ENCODE measurements around the gene CREB1. TPM values are rescaled to one million over a fixed set of nuclear protein-coding genes. Genes with fewer than 3 reads are reported as not detected.

The CREB1 gene
- polyA plus RNA-seq, 1 of the 3 experiments (the other 2 are of a cell fraction): 14.5 TPM

GRCh38 chr2:207483066-207483465 is 46.7 kb upstream of the CREB1 start:
- Histone ChIP-seq H3K4me3 (ENCODE audit: low read depth in 2 of 2, low read length in 1 of 2) (no peak overlapping the region), H3K36me3 (replicated peaks in 1 of 2; ENCODE audit: control insufficient read depth in 1 of 2, insufficient read depth in 2 of 2, low read length in 1 of 2) (no peaks in the 10 kb centered on the region), H3K9ac (no peak overlapping the region), H3K9me2 (no peaks in the 10 kb centered on the region), H3K79me2 (ENCODE audit: insufficient read depth) (no peaks in the 10 kb centered on the region), H3K4me1 (ENCODE audit: control insufficient read depth in 1 of 2, insufficient read depth in 2 of 2, low read depth in 1 of 2, low read length in 1 of 2) (peaks cover under 1 to 3% of the 10 kb centered on the region in 2 experiments; a peak in 1 of 4 replicates), H3K27me3 (ENCODE audit: insufficient read depth) (no peaks in the 10 kb centered on the region), H3F3A (replicated peaks; ENCODE audit: insufficient read depth) (peaks cover 13% of the 10 kb centered on the region), H3K9me3 (no peaks in the 10 kb centered on the region), H4K20me1 (ENCODE audit: insufficient read depth) (no peaks in the 10 kb centered on the region), H2AFZ (ENCODE audit: low read depth) (no peak overlapping the region), H3K27ac (ENCODE audit: low read depth in 2 of 2, low read length in 1 of 2) (no peak overlapping the region; a peak in 1 of 4 replicates), H3K4me2 (no peak overlapping the region)
- TF ChIP-seq TAF1 (IDR thresholded peaks at IDR 0.05; ENCODE audit: borderline replicate concordance, low read depth, low read length) (no peak), TCF12 (IDR thresholded peaks at IDR 0.05) (no peak), FOXM1 (IDR thresholded peaks at IDR 0.05; ENCODE audit: low read depth) (no peak), ELF1 (IDR thresholded peaks at IDR 0.05) (no peak), GABPA (IDR thresholded peaks at IDR 0.05; ENCODE audit: low read depth) (no peak), NFIC (IDR thresholded peaks at IDR 0.05; ENCODE audit: borderline replicate concordance) (no peak), USF2 (IDR thresholded peaks at IDR 0.05; ENCODE audit: borderline replicate concordance, low read depth, low read length) (no peak), MEF2A (IDR thresholded peaks at IDR 0.05; ENCODE audit: borderline replicate concordance, low read depth) (no peak), EZH2phosphoT487 (IDR thresholded peaks at IDR 0.05; ENCODE audit: borderline replicate concordance, low read depth) (no peak), FOSL2 (IDR thresholded peaks at IDR 0.05; ENCODE audit: borderline replicate concordance, low read depth) (no peak), USF1 (IDR thresholded peaks at IDR 0.05; ENCODE audit: borderline replicate concordance, low read depth) (no peak), PBX3 (IDR thresholded peaks at IDR 0.05) (no peak), MAX (IDR thresholded peaks at IDR 0.05; ENCODE audit: low read depth) (no peak), RXRA (IDR thresholded peaks at IDR 0.05; ENCODE audit: borderline replicate concordance, low read depth) (no peak), REST (IDR thresholded peaks at IDR 0.05; ENCODE audit: low read depth, low read length) (no peak), YY1 (IDR thresholded peaks at IDR 0.05; ENCODE audit: low read depth) (no peak), FOXJ3 (CRISPR knock-in tag; IDR thresholded peaks at IDR 0.05) (no peak)
- TF ChIP-seq, protein P1, sequence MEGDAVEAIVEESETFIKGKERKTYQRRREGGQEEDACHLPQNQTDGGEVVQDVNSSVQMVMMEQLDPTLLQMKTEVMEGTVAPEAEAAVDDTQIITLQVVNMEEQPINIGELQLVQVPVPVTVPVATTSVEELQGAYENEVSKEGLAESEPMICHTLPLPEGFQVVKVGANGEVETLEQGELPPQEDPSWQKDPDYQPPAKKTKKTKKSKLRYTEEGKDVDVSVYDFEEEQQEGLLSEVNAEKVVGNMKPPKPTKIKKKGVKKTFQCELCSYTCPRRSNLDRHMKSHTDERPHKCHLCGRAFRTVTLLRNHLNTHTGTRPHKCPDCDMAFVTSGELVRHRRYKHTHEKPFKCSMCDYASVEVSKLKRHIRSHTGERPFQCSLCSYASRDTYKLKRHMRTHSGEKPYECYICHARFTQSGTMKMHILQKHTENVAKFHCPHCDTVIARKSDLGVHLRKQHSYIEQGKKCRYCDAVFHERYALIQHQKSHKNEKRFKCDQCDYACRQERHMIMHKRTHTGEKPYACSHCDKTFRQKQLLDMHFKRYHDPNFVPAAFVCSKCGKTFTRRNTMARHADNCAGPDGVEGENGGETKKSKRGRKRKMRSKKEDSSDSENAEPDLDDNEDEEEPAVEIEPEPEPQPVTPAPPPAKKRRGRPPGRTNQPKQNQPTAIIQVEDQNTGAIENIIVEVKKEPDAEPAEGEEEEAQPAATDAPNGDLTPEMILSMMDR (IDR thresholded peaks at IDR 0.05): no peak
- ChIA-PET CTCF (interaction anchor here (0.9 to 1.9 kb wide), 2 partner anchors 10 to 789 kb away, joined by 3 to 5 read pairs; no protein-coding TSS in a partner anchor), POLR2A (no interaction called here)
- DNase-seq: no peak

Measured in SK-N-SH (cell line).